ENCODE data around the gene PPFIBP1.
A peak's percentile ranks its signal among the peaks of the same experiment; 100 is the strongest.
"Not testable (repeated sequence)": the region's sequence is repeated elsewhere in the genome, so short reads cannot be mapped to it uniquely, and the experiment has no call there.

Gene PPFIBP1

GRCh38 chr12:27580561-27581330 is 56.7 kb downstream of the PPFIBP1 start:
- DNase-seq: no peak
- intact Hi-C loops (cut with DNase I): no loop called here

GRCh38 chr12:27581331-27581671 is 57.3 kb downstream of the PPFIBP1 start:
- DNase-seq; intact Hi-C loops (cut with DNase I): not testable (repeated sequence)

GRCh38 chr12:27581833-27582232 is 57.8 kb downstream of the PPFIBP1 start:
- intact Hi-C loops (cut with DNase I); DNase-seq: not testable (repeated sequence)

- DNase-seq; intact Hi-C loops (cut with DNase I): not testable (repeated sequence)
These were observed 58.4 kb downstream of the PPFIBP1 start for GRCh38 chr12:27582445-27582844.

- intact Hi-C loops (cut with DNase I): no loop called here
- DNase-seq: no peak
These were observed 59.2 kb downstream of the PPFIBP1 start for GRCh38 chr12:27583057-27583797.

GRCh38 chr12:27583981-27584380 is 60.0 kb downstream of the PPFIBP1 start:
- no peak for DNase-seq
- intact Hi-C loops (cut with DNase I): no loop called here

GRCh38 chr12:27585739-27586265 is 61.8 kb downstream of the PPFIBP1 start:
- intact Hi-C loops (cut with DNase I): no loop called here
- DNase-seq: no peak

GRCh38 chr12:27588075-27588730 is 64.2 kb downstream of the PPFIBP1 start:
- intact Hi-C loops (cut with DNase I); DNase-seq: not testable (repeated sequence)

GRCh38 chr12:27588776-27589175 is 64.8 kb downstream of the PPFIBP1 start:
- no peak for DNase-seq
- intact Hi-C loops (cut with DNase I): no loop called here

- no peak for DNase-seq
- intact Hi-C loops (cut with DNase I): no loop called here
These were observed 65.4 kb downstream of the PPFIBP1 start for GRCh38 chr12:27589419-27589818.

GRCh38 chr12:27591698-27592097 is 67.7 kb downstream of the PPFIBP1 start:
- DNase-seq; intact Hi-C loops (cut with DNase I): not testable (repeated sequence)

GRCh38 chr12:27592548-27592947 is 68.5 kb downstream of the PPFIBP1 start:
- DNase-seq: peak in 6 of 42 donors; percentile 9 to 46 (median 12)
- intact Hi-C loops (cut with DNase I): no loop called here

- intact Hi-C loops (cut with DNase I): no loop called here
These were observed 69.3 kb downstream of the PPFIBP1 start for GRCh38 chr12:27593266-27593665.

GRCh38 chr12:27595231-27595642 is 71.2 kb downstream of the PPFIBP1 start:
- DNase-seq: peak in 16 of 42 donors; percentile 10 to 73 (median 35)
- intact Hi-C loops (cut with DNase I): no loop called here

More at GRCh38 chr12:27593266-27593665, 69.3 kb downstream of the PPFIBP1 start:
- DNase-seq: no peak

- intact Hi-C loops (cut with DNase I); DNase-seq: not testable (repeated sequence)
These were observed 74.9 kb downstream of the PPFIBP1 start for GRCh38 chr12:27598866-27599265.

- intact Hi-C loops (cut with DNase I); DNase-seq: not testable (repeated sequence)
These were observed 77.2 kb downstream of the PPFIBP1 start for GRCh38 chr12:27601056-27601828.

GRCh38 chr12:27602516-27602915 is 78.5 kb downstream of the PPFIBP1 start:
- intact Hi-C loops (cut with DNase I): no loop called here
- DNase-seq: no peak

GRCh38 chr12:27604431-27604830 is 80.4 kb downstream of the PPFIBP1 start:
- DNase-seq: peak in 3 of 42 donors; percentile 15 to 42 (median 20)
- intact Hi-C loops (cut with DNase I): no loop called here

GRCh38 chr12:27606986-27607385 is 83.0 kb downstream of the PPFIBP1 start:
- DNase-seq: no peak
- intact Hi-C loops (cut with DNase I): no loop called here

Data from head of caudate nucleus (tissue), 42 donors.